LNCaP clone FGC (cell line): ENCODE data around the gene TTC27.

ENCODE experiments used
- DNase-seq: peaks from one replicate; pipeline ENCODE4 v3.0.0-alpha.2; 2011; ENCODE audit warnings: low read depth
- H3K4me3 ChIP-seq: 2 replicates; pipeline ENCODE4 v1.5.1; 2011; ENCODE audit warnings: mild to moderate bottlenecking, low read depth, low read length, control low read depth
- TF ChIP-seq, protein P1 (sequence below): IDR thresholded peaks from 2 replicates; pipeline ENCODE4 v1.5.1; 2012; ENCODE audit warnings: mild to moderate bottlenecking; ENCODE audit not compliant: control insufficient read depth, insufficient read depth; ENCODE audit errors: extremely low read depth

Gene TTC27

DNA sequence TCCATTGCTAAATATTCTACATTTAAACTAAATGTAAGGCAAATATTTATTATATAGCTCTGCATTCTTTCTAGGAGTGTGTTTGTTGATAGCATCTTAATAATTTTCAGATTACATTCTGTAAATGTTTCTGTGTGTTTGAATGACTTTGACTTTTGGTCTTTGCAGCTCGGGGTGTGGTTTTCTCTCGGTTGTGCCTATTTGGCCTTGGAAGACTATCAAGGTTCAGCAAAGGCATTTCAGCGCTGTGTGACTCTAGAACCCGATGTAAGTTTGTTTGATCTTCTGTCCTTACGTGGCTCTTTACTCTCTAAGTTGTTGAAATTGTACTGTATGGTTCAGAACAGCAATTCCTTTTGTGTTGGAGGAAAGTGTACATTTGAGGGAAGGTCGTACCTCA is 149.9 kb downstream of the TTC27 start:
- TF ChIP-seq, protein P1, sequence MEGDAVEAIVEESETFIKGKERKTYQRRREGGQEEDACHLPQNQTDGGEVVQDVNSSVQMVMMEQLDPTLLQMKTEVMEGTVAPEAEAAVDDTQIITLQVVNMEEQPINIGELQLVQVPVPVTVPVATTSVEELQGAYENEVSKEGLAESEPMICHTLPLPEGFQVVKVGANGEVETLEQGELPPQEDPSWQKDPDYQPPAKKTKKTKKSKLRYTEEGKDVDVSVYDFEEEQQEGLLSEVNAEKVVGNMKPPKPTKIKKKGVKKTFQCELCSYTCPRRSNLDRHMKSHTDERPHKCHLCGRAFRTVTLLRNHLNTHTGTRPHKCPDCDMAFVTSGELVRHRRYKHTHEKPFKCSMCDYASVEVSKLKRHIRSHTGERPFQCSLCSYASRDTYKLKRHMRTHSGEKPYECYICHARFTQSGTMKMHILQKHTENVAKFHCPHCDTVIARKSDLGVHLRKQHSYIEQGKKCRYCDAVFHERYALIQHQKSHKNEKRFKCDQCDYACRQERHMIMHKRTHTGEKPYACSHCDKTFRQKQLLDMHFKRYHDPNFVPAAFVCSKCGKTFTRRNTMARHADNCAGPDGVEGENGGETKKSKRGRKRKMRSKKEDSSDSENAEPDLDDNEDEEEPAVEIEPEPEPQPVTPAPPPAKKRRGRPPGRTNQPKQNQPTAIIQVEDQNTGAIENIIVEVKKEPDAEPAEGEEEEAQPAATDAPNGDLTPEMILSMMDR, result no peak
- DNase-seq, result no peak
- no peak overlapping the region for H3K4me3 ChIP-seq

DNA sequence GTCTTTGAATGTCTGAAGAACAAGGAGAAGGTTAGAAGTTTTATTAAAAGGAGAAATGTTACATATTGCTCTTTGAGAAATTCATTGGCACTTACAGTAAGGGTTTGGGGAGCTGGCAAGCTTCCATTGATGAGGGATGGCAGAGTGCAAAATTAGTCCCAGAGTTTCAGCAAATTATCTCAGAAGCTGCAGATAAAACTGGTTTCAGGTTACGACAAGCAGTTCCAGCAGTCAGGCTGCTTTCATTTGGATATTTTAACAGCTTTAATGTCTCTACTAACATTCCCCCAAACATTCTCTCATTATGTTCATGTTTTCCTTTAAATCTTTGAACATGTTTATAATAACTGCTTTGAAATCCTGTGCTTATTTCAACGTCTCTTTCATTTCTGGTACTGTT is 153.1 kb downstream of the TTC27 start:
- no peak for DNase-seq
- no peak overlapping the region for H3K4me3 ChIP-seq
- TF ChIP-seq, protein P1, result no peak

DNA sequence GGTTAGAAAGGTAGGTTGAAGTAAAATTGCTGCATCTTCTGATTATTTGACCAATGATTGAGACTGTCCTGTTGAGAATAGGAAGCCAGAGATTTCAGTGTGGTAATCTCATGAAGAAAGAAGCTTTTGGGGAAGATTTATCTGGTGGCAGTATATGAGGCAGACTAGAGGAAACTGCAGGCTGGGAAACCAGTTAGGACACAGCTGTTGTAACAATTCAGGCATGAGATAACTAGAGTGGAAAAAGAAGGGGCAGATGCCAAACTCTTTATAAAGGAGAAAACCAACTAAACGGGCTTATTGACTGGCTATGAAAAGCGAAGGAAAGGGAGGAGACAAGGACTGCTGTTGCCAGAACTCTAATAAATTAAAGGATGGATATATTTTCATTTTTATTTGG is 155.6 kb downstream of the TTC27 start:
- H3K4me3 ChIP-seq, result no peak overlapping the region
- no peak for DNase-seq
- TF ChIP-seq, protein P1, result no peak

DNA sequence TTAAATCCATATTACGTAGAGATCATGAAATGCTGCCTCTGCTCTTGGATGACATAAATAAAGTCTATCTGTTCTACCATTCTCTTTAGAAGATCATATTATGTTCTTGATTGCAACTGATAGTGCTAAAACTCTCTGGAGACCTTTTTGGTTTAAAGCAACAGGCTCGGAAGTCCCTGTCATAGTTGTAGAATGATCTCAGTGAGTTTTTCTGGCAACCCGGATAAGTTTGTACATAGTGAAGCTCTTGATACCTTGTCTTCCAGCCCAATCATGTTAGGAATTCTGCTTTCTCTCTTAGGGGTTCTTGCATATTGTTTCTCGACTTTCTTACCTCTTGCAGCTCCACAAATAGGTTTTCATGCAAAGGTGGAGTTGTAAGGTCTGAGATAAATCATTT is 156.1 kb downstream of the TTC27 start:
- no peak for DNase-seq
- TF ChIP-seq, protein P1, result no peak
- no peak overlapping the region for H3K4me3 ChIP-seq

DNA sequence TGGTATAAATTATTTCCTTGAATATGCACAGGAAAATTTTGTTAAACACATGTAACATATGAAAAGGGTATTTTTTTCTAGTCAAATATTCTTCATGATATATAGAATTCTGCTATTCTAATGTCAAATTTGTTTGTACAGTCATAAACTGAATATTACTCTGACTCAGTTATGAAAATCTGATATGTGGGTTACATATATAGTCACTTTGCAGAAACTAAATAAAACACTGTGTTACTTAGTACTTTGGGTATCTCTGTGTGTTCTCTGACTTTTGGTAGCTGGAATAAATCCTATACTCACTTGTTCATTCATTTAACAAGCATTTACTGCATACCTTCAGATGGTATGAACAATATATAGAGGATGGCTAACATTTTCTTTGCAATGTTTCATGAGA is 159.4 kb downstream of the TTC27 start:
- DNase-seq, result no peak
- H3K4me3 ChIP-seq, result no peak overlapping the region
- TF ChIP-seq, protein P1, result no peak

DNA sequence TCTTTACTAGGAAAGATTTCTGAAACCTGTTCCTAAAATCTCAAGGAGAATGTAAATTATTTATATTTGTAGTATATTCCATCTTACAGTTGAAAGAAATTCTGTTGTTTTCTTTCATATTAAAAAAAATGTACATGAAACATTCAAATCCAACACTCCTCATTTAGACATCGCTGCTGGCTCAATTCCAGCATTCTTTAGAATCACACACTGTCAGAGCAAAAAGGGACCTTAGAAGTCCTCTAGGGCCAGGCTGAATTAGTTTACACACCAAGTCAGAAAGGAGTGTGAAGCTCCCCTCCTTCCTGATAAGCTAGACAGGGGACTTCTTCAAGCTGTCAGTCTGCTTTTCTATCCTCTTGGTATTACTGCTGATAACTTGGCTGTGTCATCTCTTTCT is 160.3 kb downstream of the TTC27 start:
- TF ChIP-seq, protein P1, result no peak
- no peak overlapping the region for H3K4me3 ChIP-seq
- no peak for DNase-seq

DNA sequence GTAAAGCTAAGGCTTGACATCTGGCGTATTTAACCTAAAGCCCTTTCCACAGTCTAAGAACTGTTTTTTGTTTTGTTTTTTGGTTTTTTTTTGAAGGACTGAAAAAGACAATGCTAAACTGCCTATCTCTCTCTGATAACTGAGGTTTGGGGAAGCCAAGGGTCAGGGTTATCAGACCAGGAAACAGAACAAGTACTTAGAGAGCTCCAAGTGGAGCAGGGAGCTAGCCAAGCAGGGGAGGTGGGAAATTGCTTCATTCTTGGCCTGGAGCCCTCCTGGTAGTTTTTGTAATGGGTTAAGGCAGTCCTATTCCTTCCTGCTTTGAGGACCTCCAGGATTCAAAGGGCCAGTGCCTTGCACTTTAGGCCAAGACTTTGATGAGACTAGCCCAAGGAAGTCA is 164.6 kb downstream of the TTC27 start:
- no peak for DNase-seq
- no peak overlapping the region for H3K4me3 ChIP-seq
- TF ChIP-seq, protein P1, result no peak
